SJSA1 (cell line): ENCODE results near the gene PLAC1. TPM values are rescaled to one million over a fixed set of nuclear protein-coding genes. Genes with fewer than 3 reads are reported as not detected.
A peak's percentile ranks its signal among the peaks of the same experiment; 100 is the strongest.

ENCODE experiments used
- DNase-seq, 2 experiments: peaks; one replicate each; pipeline ENCODE4 v3.0.0-alpha.2; 2015 to 2020; ENCODE audit warnings: low spot score in 2 of 2, low read depth in 1 of 2
- H3K27ac ChIP-seq: fragments of 250-450 bp; sonication (Bioruptor Pico); 2 replicates; pipeline ENCODE4 v1.5.1; 2020; ENCODE audit warnings: mild to moderate bottlenecking, moderate library complexity
- H3K27me3 ChIP-seq: fragments of 250-450 bp; sonication (Bioruptor Pico); replicated peaks from 2 replicates; pipeline ENCODE4 v1.5.1; 2020; ENCODE audit warnings: mild to moderate bottlenecking, moderate library complexity
- H3K36me3 ChIP-seq: fragments of 250-450 bp; sonication (Bioruptor Pico); 2 replicates; pipeline ENCODE4 v1.5.1; 2020; ENCODE audit warnings: mild to moderate bottlenecking
- H3K4me1 ChIP-seq: fragments of 250-450 bp; sonication (Bioruptor Pico); replicated peaks from 2 replicates; pipeline ENCODE4 v1.6.1; 2021; ENCODE audit warnings: mild to moderate bottlenecking
- H3K4me3 ChIP-seq: fragments of 250-450 bp; sonication (Bioruptor Pico); 2 replicates; pipeline ENCODE4 v1.5.1; 2020; ENCODE audit warnings: mild to moderate bottlenecking
- H3K9me3 ChIP-seq: fragments of 250-450 bp; sonication (Bioruptor Pico); replicated peaks from 2 replicates; pipeline ENCODE4 v1.5.1; 2020; ENCODE audit warnings: mild to moderate bottlenecking
- total RNA-seq: library from RNA; depleted of rRNA; stranded (reverse); fragments of >200 nt; shearing (Covaris generic); gene quantifications from 2 replicates; pipeline ENCODE4 v1.2.3, GENCODE V29; 2014

Gene PLAC1
- total RNA-seq, 1 experiment from 2014 or later: not detected

DNA sequence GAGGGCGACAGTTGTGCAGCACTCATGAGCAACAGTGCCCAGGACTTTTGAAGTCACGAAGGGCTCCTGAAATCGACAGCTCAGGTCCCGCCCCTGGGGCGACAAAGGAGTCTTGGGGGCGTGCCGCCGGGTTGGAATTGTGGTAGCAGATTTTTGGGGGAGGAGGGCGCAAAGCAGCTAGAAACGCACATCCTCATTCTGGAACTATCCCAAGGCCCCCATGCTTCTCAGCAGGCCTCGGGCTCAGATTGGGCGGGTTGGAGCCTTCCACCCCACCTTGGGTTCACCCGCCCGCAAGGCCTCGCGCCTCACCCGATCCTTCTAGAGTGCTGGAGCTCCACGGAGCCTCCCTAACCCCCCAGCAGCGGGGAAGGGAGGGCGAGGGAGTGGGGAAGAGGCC lies 112.8 kb downstream of the PLAC1 start:
- H3K4me3 ChIP-seq: no peak overlapping the region
- H3K27me3 ChIP-seq: no peaks in the 10 kb centered on the region
- no peaks in the 10 kb centered on the region for H3K9me3 ChIP-seq
- DNase-seq: no peak
- H3K27ac ChIP-seq: no peak overlapping the region
- peaks cover 34% of the 10 kb centered on the region for H3K36me3 ChIP-seq
- peaks cover 16% of the 10 kb centered on the region for H3K4me1 ChIP-seq

DNA sequence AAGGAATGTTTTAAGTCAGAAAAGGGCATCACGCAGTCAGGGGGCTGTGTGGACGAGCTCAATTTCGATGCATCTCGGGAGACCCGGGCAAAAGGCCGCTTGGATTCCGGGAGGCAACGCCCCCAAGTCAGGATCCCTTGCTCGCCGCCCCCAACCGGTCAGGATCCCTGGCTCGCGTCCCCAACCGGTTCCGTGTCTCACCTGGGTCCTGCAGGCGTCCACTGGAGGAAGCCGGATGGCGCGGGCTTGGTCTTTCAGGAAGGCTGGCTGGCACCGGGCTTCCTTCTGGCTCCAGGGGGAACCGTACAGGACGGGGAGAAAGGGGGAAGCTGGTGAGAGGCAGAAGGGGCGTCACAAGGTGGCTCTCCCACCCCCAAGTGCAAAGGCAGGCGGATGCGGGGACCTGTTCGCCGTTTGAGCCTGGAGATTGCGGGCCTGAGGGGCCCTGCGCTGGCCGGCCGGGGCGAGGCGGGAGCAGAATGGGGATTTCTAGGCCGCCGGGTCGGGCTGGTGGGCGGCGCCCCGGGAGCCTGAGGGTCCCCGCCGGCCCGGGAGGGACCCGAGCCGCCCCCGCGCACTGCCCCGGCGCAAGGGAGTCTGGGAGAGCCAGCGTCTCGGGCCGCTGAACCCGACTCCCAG lies 113.6 kb downstream of the PLAC1 start:
- Histone ChIP-seq H3K9me3 (no peaks in the 10 kb centered on the region), H3K27ac (no peak overlapping the region), H3K36me3 (peaks cover 34% of the 10 kb centered on the region), H3K4me3 (no peak overlapping the region), H3K27me3 (no peaks in the 10 kb centered on the region), H3K4me1 (peaks cover 8% of the 10 kb centered on the region)
- no peak for DNase-seq

DNA sequence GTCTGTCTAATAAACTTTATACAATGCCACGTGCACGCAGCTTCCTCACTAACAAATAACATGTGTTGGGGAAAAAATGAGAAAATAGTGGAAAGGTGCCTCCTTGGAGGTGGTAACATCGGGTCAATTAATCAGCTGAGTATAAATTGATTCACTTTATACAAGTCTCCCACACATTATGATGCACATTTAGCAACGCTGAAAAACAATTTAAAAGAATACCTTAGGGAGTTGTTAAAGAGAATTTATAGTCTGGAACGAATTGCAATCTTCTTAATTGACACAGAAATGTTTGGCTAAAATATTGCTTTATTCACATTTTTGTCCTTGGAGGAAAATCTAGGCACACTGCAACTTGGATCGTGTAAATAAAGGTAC lies 114.1 kb downstream of the PLAC1 start:
- no peaks in the 10 kb centered on the region for H3K27me3 ChIP-seq
- H3K9me3 ChIP-seq: no peaks in the 10 kb centered on the region
- DNase-seq: no peak
- H3K36me3 ChIP-seq: peaks cover 34% of the 10 kb centered on the region
- H3K4me3 ChIP-seq: no peak overlapping the region
- H3K27ac ChIP-seq: no peak overlapping the region
- H3K4me1 ChIP-seq: peaks cover 8% of the 10 kb centered on the region

DNA sequence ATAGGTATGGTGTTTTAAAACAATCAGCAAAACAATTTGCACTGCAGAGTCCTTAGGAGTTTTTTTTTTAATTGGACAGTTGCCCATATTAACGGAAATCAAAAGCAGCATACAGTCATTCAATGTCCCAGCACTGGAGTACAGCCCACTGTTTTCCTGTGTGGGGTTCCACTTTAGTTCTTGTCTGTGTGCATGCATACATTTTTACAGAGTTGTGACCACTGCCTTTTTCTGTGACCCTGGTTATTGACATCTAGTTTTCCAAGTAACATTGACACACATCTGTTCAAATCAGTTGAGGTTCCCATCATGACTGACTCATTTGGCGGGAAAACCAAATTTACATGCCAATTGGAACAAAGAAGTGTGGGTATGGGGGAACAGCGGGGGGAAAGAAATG lies 115.0 kb downstream of the PLAC1 start:
- H3K36me3 ChIP-seq: peaks cover 34% of the 10 kb centered on the region
- DNase-seq: no peak
- H3K4me3 ChIP-seq: no peak overlapping the region
- no peak overlapping the region for H3K27ac ChIP-seq
- H3K9me3 ChIP-seq: no peaks in the 10 kb centered on the region
- peaks cover 13% of the 10 kb centered on the region for H3K4me1 ChIP-seq
- H3K27me3 ChIP-seq: no peaks in the 10 kb centered on the region

DNA sequence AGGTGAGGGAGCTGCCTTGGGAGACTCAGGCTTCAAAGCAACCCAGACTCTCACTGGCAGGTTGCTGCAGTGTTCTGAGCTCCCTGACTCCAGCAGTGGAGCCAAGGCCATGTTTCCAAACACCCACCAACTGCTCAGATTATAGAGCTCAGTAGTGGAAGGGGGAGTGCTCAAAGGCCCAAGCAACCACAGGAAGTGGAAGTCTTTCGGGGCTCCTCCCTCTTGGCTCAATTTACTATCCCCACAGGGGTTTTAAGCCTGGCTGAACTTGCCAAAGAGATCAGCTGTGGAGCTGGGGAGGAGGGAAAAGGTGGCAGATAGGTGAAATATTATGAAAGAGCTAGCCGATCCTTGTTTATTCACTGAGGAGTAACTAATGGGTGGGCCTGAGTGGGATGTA lies 115.8 kb downstream of the PLAC1 start:
- DNase-seq: no peak
- Histone ChIP-seq H3K36me3 (peaks cover 34% of the 10 kb centered on the region), H3K9me3 (no peaks in the 10 kb centered on the region), H3K4me3 (no peak overlapping the region), H3K27me3 (no peaks in the 10 kb centered on the region), H3K27ac (no peak overlapping the region), H3K4me1 (peaks cover 21% of the 10 kb centered on the region)

DNA sequence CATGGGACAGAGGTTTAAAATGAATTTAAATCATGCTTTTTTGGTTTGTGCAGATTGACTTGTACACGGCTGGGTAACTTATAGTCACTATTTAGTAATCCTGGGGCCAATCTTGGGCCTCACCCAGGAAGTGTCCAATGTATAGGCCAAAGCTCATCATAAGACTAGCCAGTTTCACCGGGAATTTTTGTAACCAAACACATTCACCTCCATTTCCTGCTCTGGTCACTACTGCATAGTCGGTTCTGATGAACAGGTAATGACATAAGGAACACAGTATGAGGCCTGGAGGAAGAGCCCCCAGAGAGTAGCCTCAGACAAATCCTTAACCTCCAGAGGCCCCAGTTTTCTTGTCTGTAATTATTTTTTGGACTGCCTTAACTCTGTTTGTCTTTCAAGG lies 116.4 kb downstream of the PLAC1 start:
- H3K27ac ChIP-seq: no peak overlapping the region
- H3K27me3 ChIP-seq: no peaks in the 10 kb centered on the region
- no peak overlapping the region for H3K4me3 ChIP-seq
- H3K9me3 ChIP-seq: no peaks in the 10 kb centered on the region
- peaks cover 27% of the 10 kb centered on the region for H3K4me1 ChIP-seq
- DNase-seq: no peak
- peaks cover 33% of the 10 kb centered on the region for H3K36me3 ChIP-seq

DNA sequence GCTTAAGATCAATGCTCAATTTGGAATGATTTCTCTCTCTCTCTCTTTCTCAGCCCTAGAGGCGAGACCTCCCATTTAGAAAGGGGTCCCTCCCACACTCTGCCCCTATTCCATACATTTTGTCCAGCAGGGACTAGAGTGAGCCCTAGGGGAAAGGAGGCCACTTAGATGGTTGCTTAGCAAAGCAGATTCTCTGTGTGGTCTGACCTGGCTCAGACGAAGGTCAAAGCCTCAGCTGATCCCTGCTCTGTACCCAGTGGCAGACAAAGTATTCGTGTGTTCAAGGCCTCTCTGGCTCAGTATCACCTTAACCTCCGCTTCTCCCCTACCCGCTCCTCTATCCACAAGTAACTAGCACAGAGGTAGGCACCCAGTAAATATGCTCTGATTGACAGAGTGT lies 120.0 kb downstream of the PLAC1 start:
- no peak overlapping the region for H3K27ac ChIP-seq

DNA sequence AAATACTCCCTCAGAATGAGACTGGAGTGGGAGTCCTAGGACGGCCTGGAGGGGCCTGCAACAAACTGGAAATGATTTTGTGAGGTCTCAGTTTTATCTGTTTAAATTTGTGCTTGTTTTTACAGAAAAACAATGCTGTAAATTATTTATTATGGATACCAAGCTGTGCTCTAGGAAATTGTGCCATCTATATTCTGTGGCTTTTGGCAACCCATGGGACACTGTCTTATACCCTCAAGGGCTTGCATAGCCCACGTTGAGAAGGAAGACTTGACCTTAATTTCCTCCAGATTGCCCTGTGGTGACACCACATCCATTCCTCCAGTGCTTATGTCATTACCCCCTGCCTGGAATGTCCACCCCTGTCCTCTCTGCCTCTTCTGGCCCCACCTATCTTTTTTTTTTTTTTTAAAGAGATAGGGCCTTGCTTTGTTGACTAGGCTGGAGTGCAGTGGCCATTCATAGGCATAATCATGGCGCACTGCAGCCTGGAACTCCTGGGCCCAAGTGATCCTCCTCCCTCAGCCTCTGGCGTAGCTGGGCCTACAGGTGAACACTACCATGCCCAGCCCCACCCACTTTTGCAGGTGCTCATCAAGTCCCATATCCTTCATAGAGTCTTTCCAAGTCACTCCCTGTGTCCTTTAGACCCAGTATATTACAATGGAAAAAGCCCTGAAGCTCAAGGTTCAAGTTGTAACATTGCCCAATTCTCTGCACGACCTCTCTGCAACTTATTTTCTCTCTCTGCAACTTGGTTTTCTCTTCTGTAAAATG lies 120.9 kb downstream of the PLAC1 start:
- Histone ChIP-seq H3K4me1 (peaks cover 37% of the 10 kb centered on the region), H3K27ac (peak overlapping the region; percentile 98), H3K4me3 (no peak overlapping the region), H3K9me3 (no peaks in the 10 kb centered on the region), H3K36me3 (no peaks in the 10 kb centered on the region), H3K27me3 (no peaks in the 10 kb centered on the region)
- DNase-seq: peak; percentile 72

More for the DNA sequence above, 120.0 kb downstream of the PLAC1 start:
- no peaks in the 10 kb centered on the region for H3K27me3 ChIP-seq
- H3K4me1 ChIP-seq: peaks cover 42% of the 10 kb centered on the region
- no peak for DNase-seq
- no peaks in the 10 kb centered on the region for H3K9me3 ChIP-seq
- peaks cover under 1% of the 10 kb centered on the region; the same call in 1 of the 2 replicates for H3K36me3 ChIP-seq
- H3K4me3 ChIP-seq: no peak overlapping the region

DNA sequence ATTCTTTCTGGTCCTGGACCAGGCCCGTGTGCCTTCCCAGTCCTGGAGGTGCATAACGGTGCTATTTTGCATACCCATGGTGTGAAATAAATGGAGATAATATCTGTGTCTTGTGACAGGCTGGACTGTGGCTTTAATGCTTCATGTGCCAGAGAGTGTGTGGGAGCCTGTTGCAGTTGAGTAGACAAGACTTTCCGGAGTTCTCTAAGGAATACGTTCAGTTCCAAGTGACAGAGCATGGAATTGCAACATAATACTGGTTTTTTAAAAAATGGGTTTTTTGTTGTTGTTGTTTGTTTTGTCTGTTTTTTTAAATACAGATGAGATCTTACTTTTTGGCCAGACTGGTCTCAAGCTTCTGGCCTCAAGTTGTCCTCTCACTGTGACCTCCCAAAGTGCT lies 124.3 kb downstream of the PLAC1 start:
- Histone ChIP-seq H3K9me3 (no peaks in the 10 kb centered on the region), H3K27me3 (no peaks in the 10 kb centered on the region), H3K36me3 (no peaks in the 10 kb centered on the region), H3K4me1 (peaks cover 35% of the 10 kb centered on the region), H3K27ac (no peak overlapping the region), H3K4me3 (no peak overlapping the region)
- DNase-seq: no peak

DNA sequence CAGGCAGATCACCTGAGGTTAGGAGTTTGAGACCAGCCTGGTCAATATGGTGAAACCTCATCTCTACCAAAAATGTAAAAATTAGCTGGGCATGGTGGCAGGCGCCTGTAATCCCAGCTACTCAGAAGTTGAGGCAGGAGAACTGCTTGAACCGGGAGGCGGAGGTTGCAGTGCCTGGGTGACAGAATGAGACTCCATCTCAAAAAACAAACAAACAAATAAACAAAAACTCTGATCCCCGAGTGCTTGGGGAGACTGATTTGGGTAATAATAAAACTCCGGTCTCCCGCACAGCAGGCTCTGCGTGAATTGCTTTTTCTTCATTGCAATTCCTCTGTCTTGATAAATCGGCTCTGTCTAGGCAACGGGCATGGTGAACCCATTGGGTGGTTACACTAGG lies 124.9 kb downstream of the PLAC1 start:
- Histone ChIP-seq H3K36me3 (no peaks in the 10 kb centered on the region), H3K4me1 (peaks cover 30% of the 10 kb centered on the region), H3K27me3 (no peaks in the 10 kb centered on the region), H3K27ac (no peak overlapping the region), H3K9me3 (no peaks in the 10 kb centered on the region), H3K4me3 (no peak overlapping the region)
- DNase-seq: no peak

DNA sequence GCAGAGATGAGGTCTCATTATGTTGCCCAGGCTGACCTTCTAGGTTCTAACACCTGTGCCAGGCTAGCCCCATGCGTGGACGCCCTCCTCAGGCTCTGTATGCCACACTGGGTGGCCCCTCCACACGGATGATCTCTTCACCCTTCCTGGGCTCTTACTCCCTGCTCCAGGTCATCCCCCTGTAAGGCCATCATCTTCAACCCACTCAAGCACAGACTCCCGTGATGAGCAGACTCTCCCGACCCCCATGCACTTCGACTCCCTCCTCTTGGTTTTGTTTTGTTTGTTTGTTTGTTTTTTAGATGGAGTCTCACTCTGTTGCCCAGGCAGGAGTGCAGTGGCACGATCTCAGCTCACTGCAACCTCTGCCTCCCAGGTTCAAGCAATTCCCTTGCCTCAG lies 127.4 kb downstream of the PLAC1 start:
- Histone ChIP-seq H3K9me3 (no peaks in the 10 kb centered on the region), H3K36me3 (no peaks in the 10 kb centered on the region), H3K27me3 (no peaks in the 10 kb centered on the region), H3K4me1 (peaks cover 13% of the 10 kb centered on the region), H3K4me3 (no peak overlapping the region), H3K27ac (no peak overlapping the region)
- DNase-seq: no peak

DNA sequence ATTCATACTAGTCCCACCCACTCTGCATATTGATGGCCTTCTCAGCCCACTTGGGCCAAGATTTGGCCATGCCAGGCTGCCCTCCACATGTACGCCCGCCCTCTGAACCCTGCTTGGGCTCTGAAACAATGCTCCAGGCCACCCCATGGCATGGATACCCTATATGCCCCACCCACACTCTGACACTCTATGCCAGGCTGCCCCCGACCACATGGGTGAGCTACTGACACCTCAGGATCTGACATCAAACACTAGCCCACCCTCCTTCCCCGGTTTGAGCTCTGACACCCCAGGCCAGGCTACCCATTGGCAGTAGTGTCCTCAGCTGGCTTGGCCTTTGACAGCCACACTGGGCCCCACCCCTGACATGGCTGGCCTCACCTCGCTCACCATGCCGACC lies 128.8 kb downstream of the PLAC1 start:
- no peaks in the 10 kb centered on the region for H3K9me3 ChIP-seq
- H3K4me3 ChIP-seq: no peak overlapping the region
- no peak overlapping the region for H3K27ac ChIP-seq
- H3K27me3 ChIP-seq: no peaks in the 10 kb centered on the region
- peaks cover 16% of the 10 kb centered on the region for H3K4me1 ChIP-seq
- no peak for DNase-seq
- no peaks in the 10 kb centered on the region for H3K36me3 ChIP-seq

DNA sequence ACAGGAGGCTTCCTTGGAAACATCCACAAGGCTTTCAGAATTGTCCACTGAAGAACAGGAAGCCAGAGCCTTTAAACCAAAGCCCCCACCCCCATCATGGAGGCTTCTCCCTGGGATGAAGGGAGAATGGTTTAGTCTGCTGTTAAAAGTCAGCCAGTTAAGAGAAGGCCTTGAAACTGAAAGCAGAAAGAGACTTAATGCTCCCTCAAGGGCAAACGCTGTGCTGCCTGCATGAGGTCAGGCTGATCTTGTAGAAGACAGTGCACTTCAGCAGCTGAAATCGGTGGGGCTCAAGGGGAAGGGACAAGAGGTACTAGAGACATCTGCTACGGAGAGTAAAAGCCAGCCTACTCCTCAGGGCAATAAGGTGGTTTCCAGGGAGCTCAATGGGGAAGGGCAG lies 129.3 kb downstream of the PLAC1 start:
- H3K4me3 ChIP-seq: no peak overlapping the region
- DNase-seq: no peak
- no peaks in the 10 kb centered on the region for H3K36me3 ChIP-seq

DNA sequence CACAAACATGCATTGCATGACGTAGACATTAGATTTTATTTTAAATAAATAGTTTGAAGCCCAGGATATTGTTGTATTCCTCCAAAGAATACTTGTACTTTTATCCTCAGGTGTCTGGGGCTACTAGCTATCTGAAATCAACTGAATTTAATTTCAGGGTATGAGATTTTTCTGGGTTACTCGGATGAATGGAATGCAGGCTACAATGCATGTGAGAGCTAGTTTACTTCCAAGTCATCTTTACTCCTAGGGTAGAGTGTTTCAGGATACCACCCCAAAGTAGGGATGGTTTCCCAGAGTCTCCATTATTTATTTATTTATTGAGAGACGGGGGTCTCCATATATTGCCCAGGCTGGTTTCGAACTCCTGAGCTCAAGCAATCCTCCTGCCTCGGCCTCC lies 131.9 kb downstream of the PLAC1 start:
- Histone ChIP-seq H3K4me3 (no peak overlapping the region), H3K27ac (no peak overlapping the region), H3K36me3 (no peaks in the 10 kb centered on the region), H3K27me3 (no peaks in the 10 kb centered on the region), H3K9me3 (no peaks in the 10 kb centered on the region), H3K4me1 (peaks cover 16% of the 10 kb centered on the region)
- no peak for DNase-seq

More for the DNA sequence above, 129.3 kb downstream of the PLAC1 start:
- no peaks in the 10 kb centered on the region for H3K27me3 ChIP-seq
- H3K27ac ChIP-seq: no peak overlapping the region
- H3K4me1 ChIP-seq: peaks cover 16% of the 10 kb centered on the region
- no peaks in the 10 kb centered on the region for H3K9me3 ChIP-seq
